BJ (cell line): ENCODE data around the gene SPATA32. TPM values are rescaled to one million over a fixed set of nuclear protein-coding genes. Genes with fewer than 3 reads are reported as not detected.
"Not testable (repeated sequence)": the region's sequence is repeated elsewhere in the genome, so short reads cannot be mapped to it uniquely, and the experiment has no call there.

Source experiments
- CTCF ChIA-PET: fragments of 350-600 bp; formaldehyde crosslinking; extraction: SDS; loops from one replicate; lab custom pipeline; 2021; ENCODE audit warnings: antibody characterized with exemption, inconsistent platforms; lab: Yijun Ruan, JAX
- POLR2A ChIA-PET: fragments of 300-600 bp; sonication (Branson Sonifier 250); formaldehyde crosslinking; extraction: SDS; loops from one replicate; lab custom pipeline; 2021; ENCODE audit warnings: antibody characterized with exemption; lab: Charles Lee
- DNase-seq: peaks from one replicate; pipeline ENCODE4 v3.0.0-alpha.2; 2011; ENCODE audit warnings: low read depth
- H3K27me3 ChIP-seq: 2 replicates; pipeline ENCODE4 v1.6.0; 2011; ENCODE audit warnings: low read length; ENCODE audit not compliant: control insufficient read depth, insufficient read depth
- H3K36me3 ChIP-seq: 2 replicates; pipeline ENCODE4 v1.5.1; 2011; ENCODE audit warnings: low read length; ENCODE audit not compliant: control insufficient read depth, insufficient read depth
- H3K4me3 ChIP-seq: 2 replicates; pipeline ENCODE4 v1.5.1; 2011; ENCODE audit warnings: low read depth, mild to moderate bottlenecking, control low read depth, low read length
- polyA plus RNA-seq: library from polyadenylated mRNA; depleted of rRNA; stranded (reverse); fragments of >200 nt; gene quantifications from 2 replicates; pipeline ENCODE4 v1.2.3, GENCODE V29; 2011
- TF ChIP-seq, protein P1 (sequence below): IDR thresholded peaks from 2 replicates; pipeline ENCODE4 v1.5.1; 2011; ENCODE audit warnings: low read depth, mild to moderate bottlenecking, control low read depth, inconsistent platforms, low read length, moderate library complexity; ENCODE audit not compliant: insufficient read depth

SPATA32 gene
- polyA plus RNA-seq, 1 experiment, result not detected

DNA sequence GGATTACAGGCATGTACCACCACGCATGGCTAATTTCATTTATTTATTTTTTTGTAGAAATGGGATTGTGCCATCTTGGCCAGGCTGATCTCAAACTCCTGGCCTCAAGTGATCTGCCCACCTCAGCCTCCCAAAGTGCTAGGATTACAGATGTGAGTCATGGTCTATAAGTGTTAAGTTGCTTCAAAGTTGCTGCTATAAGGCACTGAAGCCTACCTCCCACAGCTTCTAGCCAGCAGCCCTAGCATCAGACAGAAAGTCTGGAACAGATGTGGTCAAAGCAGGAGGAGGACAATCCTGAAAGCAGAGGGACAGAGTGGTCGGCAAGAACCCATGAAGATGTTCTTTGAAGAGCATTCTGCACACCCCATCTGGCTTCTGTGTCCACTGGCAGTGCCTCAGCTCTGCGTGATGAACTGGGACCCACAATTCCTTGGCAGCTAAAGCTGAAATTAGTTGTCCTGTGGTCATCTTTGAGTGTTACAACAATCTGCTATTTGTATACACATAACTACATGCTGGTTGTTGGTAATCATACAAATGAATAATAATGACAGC lies 43.7 kb upstream of the SPATA32 start:
- TF ChIP-seq, protein P1, sequence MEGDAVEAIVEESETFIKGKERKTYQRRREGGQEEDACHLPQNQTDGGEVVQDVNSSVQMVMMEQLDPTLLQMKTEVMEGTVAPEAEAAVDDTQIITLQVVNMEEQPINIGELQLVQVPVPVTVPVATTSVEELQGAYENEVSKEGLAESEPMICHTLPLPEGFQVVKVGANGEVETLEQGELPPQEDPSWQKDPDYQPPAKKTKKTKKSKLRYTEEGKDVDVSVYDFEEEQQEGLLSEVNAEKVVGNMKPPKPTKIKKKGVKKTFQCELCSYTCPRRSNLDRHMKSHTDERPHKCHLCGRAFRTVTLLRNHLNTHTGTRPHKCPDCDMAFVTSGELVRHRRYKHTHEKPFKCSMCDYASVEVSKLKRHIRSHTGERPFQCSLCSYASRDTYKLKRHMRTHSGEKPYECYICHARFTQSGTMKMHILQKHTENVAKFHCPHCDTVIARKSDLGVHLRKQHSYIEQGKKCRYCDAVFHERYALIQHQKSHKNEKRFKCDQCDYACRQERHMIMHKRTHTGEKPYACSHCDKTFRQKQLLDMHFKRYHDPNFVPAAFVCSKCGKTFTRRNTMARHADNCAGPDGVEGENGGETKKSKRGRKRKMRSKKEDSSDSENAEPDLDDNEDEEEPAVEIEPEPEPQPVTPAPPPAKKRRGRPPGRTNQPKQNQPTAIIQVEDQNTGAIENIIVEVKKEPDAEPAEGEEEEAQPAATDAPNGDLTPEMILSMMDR, result no peak
- ChIA-PET CTCF (interaction anchor here (1.1 to 2.1 kb wide), 7 partner anchors 9 to 80 kb away, joined by 3 to 12 read pairs (median 3); no protein-coding TSS in a partner anchor), POLR2A (interaction anchor here (0.9 kb wide), 1 partner anchor 10 kb away, joined by 5 read pairs; no protein-coding TSS in a partner anchor)
- peaks cover 6% of the 10 kb centered on the region for H3K36me3 ChIP-seq
- DNase-seq, result no peak
- H3K27me3 ChIP-seq, result no peaks in the 10 kb centered on the region
- H3K4me3 ChIP-seq, result no peak overlapping the region

DNA sequence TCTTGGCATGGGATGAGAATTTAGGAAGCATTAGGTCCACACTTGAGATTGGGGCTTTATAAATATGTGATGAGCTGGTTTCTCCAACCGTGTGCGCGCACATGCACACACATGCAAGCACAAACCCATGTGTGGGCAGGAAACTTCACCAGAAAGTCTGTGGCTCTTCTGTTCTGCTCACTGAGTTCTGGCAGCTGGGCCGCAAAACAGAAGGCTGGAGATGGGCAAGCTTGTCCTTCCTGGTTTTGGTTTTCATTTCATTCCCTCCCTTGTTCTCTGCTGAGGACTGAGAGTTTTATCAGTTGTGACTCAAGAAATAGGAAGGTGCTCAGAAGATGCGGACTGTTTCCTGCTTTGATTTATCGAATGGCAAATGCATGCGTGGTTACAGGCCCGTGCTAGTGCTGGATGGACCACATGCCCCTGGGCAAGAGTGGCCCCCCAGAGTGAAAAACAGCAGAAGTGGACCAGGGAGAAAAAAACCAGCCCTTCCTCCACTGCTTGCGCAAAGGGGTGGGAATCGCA lies 40.8 kb upstream of the SPATA32 start:
- ChIA-PET CTCF (interaction anchor here (1.0 to 1.7 kb wide), 4 partner anchors 9 to 82 kb away, joined by 4 to 7 read pairs (median 4); no protein-coding TSS in a partner anchor), POLR2A (interaction anchor here (0.7 kb wide), 1 partner anchor 154 kb away, joined by 3 read pairs; no protein-coding TSS in a partner anchor)
- DNase-seq, result no peak
- no peak overlapping the region for H3K4me3 ChIP-seq
- TF ChIP-seq, protein P1, result no peak
- no peaks in the 10 kb centered on the region for H3K27me3 ChIP-seq
- 0 out of 2 replicates have a peak, but pooled peaks cover 3% of the 10 kb centered on the region for H3K36me3 ChIP-seq

DNA sequence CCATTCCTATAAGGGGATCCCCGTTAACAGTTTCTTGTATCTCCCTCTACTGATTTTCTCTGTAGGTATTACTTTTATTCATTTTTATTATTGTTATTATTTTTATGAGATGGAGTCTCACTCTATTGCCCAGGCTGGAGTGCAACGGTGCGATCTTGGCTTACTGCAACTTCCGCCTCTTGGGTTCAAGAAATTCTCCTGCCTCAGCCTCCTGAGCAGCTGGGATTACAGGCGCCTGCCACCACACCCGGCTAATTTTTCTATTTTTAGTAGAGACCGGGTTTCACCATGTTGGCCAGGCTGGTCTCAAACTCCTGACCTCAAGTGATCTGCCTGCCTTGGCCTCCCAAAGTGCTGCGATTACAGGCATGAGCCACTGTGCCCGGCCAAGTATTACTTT lies 40.3 kb upstream of the SPATA32 start:
- ChIA-PET POLR2A (interaction anchor here (0.7 kb wide), 1 partner anchor 153 kb away, joined by 3 read pairs; no protein-coding TSS in a partner anchor), CTCF (interaction anchor here (1.0 to 1.7 kb wide), 3 partner anchors 8 to 83 kb away, joined by 4 to 7 read pairs (median 5); no protein-coding TSS in a partner anchor)
- H3K27me3 ChIP-seq, DNase-seq, H3K4me3 ChIP-seq, H3K36me3 ChIP-seq: not testable (repeated sequence)

DNA sequence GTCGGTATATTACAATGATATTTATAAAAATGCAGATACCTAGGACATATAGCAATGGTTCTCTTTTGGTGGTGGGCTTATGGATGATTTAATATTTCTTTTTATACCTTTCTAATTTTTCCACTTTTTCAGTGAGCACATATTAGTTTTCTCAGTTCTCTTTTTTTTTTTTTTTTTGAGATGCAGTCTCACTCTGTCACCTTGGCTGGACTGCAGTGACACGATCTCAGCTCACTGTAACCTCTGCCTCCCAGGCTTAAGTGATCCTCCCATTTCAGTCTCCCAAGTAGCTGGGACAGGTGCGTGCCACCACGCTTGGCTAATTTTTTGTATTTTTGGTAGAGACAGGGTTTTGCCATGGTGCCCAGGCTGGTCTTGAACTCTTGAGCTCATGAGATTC lies 39.8 kb upstream of the SPATA32 start:
- Histone ChIP-seq H3K27me3 (no peaks in the 10 kb centered on the region), H3K36me3 (0 out of 2 replicates have a peak, but pooled peaks cover 3% of the 10 kb centered on the region), H3K4me3 (no peak overlapping the region)
- ChIA-PET CTCF (no interaction called here), POLR2A (no interaction called here)
- no peak for DNase-seq
- TF ChIP-seq, protein P1, result no peak

DNA sequence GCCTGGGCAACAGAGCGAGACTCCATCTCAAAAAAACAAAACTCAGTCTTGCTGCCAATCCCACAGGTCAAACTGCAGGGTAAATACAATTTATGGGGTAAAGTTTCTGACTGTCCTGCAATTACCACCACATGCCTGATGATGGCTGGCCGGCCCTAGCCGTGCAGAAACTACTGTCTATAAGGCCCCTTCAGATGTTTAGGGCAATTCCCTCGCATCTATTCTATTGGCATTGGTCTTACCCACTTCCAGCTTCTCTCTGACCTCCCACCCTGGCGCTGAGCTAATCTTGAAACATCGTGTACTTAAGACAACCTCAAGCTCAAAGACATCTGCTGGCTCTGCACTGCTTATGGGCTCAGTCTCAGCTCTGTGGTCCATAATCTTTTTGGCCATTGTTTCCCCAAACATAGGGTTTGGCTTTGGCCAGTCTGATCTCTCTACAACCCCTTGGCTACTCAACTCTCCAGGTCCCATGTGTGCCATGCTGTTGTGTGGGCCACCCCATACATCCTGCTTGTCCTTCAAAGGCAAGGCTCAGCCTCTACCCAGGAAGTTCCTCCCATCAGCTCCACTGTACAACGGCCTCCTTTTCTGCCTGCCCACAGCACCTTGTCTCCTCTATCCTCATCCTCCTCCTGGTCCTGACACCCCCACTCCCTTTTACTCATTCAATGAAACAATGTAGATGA lies 38.3 kb upstream of the SPATA32 start:
- POLR2A ChIA-PET, result no interaction called here
- CTCF ChIA-PET, result interaction anchor here (0.9 to 1.9 kb wide), 3 partner anchors 17 to 82 kb away, joined by 3 to 4 read pairs (median 3); no protein-coding TSS in a partner anchor
- H3K4me3 ChIP-seq, result no peak overlapping the region
- H3K27me3 ChIP-seq, result no peaks in the 10 kb centered on the region
- DNase-seq, result no peak
- TF ChIP-seq, protein P1, result no peak
- H3K36me3 ChIP-seq, result 0 out of 2 replicates have a peak, but pooled peaks cover 2% of the 10 kb centered on the region
